ENCODE data around the gene HAGHL.
"Not testable (repeated sequence)": the region's sequence is repeated elsewhere in the genome, so short reads cannot be mapped to it uniquely, and the experiment has no call there.

HAGHL gene

GRCh38 chr16:742894-743293, 16.0 kb downstream of the HAGHL start:
- DNase-seq; in situ Hi-C loops (cut with HindIII; ENCODE audit: low pct_ligation_motif_present, low pct_unique_long_range_greater_than_20kb, low sequenced_read_pairs): not testable (repeated sequence)

DNA sequence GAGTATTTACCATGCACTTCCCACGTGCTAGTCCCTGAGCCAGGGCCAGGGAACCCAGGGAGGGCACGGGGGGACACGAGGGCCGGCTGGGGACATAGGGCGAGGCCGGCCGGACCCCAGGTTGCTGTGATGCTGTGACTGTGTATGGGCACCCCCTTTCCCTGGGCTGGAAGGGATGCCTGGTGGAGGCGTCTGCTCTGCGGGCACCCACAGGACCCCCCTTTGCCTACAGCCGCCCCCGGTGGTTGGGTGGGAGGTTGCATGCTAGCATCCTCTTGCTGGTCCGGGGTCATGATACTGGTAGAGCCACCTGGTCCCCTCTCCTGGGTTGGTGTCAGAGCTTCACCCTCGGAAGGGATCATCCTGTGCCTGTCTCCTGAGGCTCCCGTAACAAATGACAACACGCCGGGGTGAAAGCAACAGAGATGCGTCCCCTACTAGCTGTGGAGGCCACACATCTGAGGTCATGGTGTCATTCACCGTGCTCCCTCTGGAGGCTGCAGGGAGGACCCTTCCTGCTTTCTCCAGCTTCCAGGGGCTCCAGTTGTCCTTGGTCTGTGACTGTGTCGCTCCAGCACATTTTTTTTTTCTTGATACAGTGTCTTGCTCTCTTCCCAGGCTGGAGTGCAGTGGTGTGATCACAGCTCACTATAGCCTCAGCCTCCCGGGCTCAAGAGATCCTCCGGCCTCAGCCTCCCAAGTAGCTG, 17.0 kb downstream of the HAGHL start:
- in situ Hi-C loops (cut with HindIII; ENCODE audit: low pct_ligation_motif_present, low pct_unique_long_range_greater_than_20kb, low sequenced_read_pairs): no loop called here
- DNase-seq: no peak

- in situ Hi-C loops (cut with HindIII; ENCODE audit: low pct_ligation_motif_present, low pct_unique_long_range_greater_than_20kb, low sequenced_read_pairs): no loop called here
Measured at GRCh38 chr16:745739-746138, 18.8 kb downstream of the HAGHL start.

DNA sequence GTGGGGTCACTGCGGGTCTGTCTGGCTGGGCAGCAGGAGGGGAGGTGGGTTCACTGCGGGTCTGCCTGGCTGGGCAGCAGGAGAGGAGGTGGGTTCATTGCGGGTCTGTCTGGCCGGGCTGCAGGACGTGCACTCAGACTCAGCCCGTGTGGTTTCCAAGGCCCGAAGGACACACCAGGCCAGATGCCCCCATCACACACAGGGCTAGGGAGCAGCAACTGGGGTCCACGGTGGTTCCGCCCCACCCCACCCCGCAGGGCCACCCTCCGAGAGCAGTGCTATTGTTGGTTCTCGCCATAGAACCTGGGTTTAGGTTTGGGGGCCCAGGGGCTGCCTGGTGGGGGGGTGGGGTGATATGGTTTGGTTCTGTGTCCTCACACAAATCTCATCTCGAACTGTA, 19.7 kb downstream of the HAGHL start:
- in situ Hi-C loops (cut with HindIII; ENCODE audit: low pct_ligation_motif_present, low pct_unique_long_range_greater_than_20kb, low sequenced_read_pairs): no loop called here
- no peak for DNase-seq

More at GRCh38 chr16:745739-746138, 18.8 kb downstream of the HAGHL start:
- peak; percentile 66 for DNase-seq

DNA sequence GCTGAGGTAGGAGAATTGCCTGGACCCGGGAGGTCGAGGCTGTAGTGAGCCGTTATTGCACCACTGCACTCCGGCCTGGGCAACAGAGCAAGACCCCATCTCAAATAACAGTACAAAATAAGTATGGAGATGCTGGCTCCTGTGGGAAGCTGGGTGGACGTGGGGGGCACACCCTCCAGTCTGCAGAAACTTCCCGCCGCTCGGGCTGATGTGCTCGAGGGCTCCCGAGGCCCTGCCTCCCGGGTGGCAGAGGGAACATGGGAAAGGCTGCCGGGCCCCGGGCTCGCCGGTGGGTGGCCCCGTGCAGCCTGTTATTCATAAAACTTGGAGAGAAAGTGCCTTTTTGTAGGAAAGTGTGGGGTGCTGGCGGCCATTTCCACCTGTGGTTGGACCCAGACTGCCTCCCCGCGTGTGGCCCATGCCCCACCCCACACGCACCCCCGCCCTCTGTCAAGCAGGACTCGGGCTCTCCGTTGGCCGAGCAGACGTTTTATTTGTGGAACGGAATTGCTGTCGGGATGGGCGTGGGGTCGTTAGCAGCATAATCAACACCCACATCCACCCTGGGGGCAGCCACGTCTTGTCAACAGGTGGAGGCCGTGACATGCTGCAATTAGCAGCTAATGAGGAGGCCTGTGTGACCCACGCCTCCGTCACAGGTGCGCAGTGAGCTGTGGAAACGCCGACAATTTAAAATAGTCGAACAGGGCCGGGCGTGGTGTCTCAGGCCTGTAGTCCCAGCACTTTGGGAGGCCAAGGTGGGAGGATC, 21.3 kb downstream of the HAGHL start:
- in situ Hi-C loops (cut with HindIII; ENCODE audit: low pct_ligation_motif_present, low pct_unique_long_range_greater_than_20kb, low sequenced_read_pairs): no loop called here

DNA sequence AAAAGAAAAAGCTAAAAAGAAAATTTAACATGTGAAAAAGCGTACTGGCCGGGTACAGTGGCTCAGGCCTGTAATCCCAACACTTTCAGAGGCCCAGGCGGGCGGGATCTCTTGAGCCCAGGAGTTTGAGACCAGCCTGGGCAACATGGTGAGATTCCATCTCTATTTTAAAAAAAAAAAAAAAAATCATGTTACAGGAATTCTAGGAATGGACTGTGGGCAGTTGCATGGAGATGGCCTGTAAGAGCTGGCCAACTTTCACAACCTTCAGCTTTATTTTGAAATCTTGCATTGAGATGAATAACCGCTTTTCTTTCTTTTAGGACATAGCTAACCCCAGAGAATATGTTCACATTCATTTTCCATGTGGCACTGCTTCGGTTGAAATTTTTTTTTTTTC, 22.1 kb downstream of the HAGHL start:
- peak; percentile 36 for DNase-seq
- in situ Hi-C loops (cut with HindIII; ENCODE audit: low pct_ligation_motif_present, low pct_unique_long_range_greater_than_20kb, low sequenced_read_pairs): no loop called here

More for the DNA sequence above, 21.3 kb downstream of the HAGHL start:
- DNase-seq: no peak

DNA sequence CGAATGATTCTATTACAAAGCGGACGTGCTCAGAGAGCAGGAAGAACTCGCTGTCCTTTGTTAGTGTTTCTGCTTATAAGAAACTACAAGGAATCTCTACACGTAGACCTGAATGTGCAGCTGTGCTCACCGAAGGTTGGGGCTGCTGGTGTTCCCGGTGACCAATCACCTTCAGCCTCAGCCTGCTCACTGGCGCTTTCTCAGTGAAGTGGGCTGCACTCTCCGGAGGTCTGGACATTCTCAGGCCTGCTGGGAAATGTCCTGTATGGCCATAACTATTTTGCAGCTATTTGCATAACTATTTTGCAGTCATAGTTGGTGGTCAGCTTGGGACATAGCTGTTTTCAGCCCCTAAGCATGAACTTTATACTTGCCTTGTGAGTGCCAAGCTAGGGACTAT, 23.6 kb downstream of the HAGHL start:
- in situ Hi-C loops (cut with HindIII; ENCODE audit: low pct_ligation_motif_present, low pct_unique_long_range_greater_than_20kb, low sequenced_read_pairs): no loop called here
- DNase-seq: no peak

DNA sequence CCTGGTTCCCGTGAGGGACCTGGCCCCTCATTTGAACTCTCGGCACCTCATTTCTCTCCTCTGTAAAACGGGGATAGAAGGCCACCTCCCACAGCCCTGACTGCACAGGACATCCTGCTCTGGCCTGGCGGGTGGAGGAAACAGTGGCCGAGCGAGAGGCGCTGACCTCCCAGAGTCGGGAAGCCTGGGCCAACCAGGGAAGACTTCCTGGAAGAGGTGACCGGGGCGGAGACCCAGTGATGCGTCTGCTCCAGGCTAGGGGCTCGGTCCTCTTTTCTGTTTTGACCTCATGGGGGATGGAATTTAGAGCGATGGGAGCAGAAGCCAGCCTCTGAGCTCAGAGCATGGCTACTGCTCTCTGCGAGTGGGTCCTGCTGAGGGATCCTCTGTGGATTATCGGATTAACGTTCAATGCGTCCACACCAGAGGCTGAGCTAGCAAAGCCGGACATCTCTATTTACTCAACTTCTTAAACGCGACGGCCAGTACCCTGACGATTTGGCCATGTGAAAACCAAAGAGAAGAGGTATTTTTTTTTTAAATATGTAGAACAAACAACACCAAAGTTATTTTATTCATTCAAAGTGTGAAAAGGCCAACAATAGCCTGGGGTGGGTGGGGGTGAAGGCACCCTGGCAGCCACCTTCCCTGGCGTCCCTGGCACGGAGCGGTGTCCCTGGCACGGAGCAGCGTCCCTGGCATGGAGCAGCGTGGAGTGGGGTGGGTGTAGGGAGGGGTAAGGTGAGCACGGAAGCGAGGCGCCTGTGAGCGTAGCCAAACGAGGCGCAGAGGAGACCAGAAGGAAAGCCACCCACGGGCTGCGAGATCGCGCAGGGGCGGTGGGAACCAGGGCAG, 24.5 kb downstream of the HAGHL start:
- DNase-seq: no peak
- in situ Hi-C loops (cut with HindIII; ENCODE audit: low pct_ligation_motif_present, low pct_unique_long_range_greater_than_20kb, low sequenced_read_pairs): no loop called here

- DNase-seq: no peak
- in situ Hi-C loops (cut with HindIII; ENCODE audit: low pct_ligation_motif_present, low pct_unique_long_range_greater_than_20kb, low sequenced_read_pairs): no loop called here
Measured at GRCh38 chr16:752007-752312, 25.1 kb downstream of the HAGHL start.

- in situ Hi-C loops (cut with HindIII; ENCODE audit: low pct_ligation_motif_present, low pct_unique_long_range_greater_than_20kb, low sequenced_read_pairs); DNase-seq: not testable (repeated sequence)
Measured at GRCh38 chr16:754121-754607, 27.3 kb downstream of the HAGHL start.

- in situ Hi-C loops (cut with HindIII; ENCODE audit: low pct_ligation_motif_present, low pct_unique_long_range_greater_than_20kb, low sequenced_read_pairs): no loop called here
- DNase-seq: no peak
Measured at GRCh38 chr16:754656-755055, 27.8 kb downstream of the HAGHL start.

DNA sequence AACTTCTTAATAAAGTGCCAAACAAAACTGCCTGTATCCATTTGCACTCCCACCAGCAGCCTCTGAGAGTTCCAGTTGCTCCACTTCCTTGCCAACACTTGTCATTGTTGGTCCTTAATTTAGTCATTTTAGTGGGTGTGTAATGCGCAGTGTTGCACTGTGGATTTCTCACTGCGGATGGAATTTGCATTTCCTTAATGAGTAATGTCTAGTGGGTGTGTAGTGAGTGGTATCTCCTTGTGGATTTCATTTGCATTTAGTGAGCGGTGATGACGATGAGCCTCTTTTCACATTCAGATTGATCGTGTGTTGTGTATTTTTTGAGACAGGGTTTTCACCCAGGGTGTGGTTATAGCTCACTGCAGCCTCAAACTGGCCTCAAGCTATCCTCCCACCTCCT, 29.5 kb downstream of the HAGHL start:
- in situ Hi-C loops (cut with HindIII; ENCODE audit: low pct_ligation_motif_present, low pct_unique_long_range_greater_than_20kb, low sequenced_read_pairs): no loop called here
- DNase-seq: no peak

GRCh38 chr16:759110-759910, 32.4 kb downstream of the HAGHL start:
- in situ Hi-C loops (cut with HindIII; ENCODE audit: low pct_ligation_motif_present, low pct_unique_long_range_greater_than_20kb, low sequenced_read_pairs): no loop called here
- no peak for DNase-seq

DNA sequence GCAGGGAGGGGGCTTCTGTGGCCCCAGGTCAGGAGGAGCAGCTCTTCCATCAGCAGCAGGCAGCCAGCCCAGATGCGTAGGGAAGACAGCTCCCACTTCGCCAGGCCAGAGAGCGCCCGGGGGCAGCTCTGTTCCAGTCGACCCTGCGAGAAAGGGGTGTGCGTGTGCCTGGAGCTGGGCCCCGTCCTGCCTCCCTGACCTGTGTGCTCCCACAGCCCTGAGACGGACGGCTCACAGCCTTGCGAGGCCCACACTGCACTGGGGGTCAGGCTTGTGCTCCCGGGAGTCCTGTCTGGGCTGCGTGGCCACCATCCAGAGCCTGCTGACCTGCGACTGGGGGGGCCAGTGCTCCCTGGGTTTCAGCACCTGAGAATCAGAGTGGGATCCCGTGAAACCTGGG, 33.2 kb downstream of the HAGHL start:
- DNase-seq: no peak
- in situ Hi-C loops (cut with HindIII; ENCODE audit: low pct_ligation_motif_present, low pct_unique_long_range_greater_than_20kb, low sequenced_read_pairs): no loop called here

DNA sequence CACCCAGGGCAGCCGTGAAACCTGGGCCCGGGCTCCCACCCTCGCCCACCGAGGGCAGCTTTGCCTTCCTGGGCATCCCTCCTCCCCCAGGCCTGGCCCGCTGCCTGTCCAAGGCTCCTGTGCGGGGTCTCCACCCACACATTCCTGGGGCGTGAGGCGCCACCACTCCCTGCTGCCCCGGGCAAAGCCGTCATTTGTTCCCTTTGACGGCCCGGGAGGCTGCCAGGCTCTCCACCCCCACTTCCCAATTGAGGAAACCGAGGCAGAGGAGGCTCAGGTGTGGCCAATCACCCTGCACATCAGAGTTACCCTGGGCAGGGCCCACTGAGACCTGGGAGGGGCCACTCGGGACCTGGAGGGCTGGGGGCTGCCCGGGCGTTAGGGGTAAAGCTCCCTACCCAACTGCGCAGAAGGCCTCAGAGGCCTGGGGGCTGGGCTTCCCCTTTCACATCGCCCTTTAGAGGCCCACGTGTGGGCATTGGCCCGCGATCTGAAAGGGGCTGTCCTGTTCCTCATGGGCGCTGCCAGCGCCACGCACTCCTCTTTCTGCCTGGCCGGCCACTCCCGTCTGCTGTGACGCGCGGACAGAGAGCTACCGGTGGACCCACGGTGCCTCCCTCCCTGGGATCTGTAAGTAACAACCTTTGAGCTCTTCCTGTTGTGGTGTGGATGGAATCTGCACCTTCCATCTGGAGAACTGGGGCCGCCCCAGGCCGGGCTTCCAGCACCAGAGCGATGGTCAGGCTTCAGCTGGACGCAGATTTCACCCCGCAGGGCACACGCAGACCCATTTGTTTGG, 33.8 kb downstream of the HAGHL start, which contains the start of gene MSLN:
TSS of gene MSLN (plus strand) at position 190 of the 799 bp plus-strand sequence. CDS start 1,947 bp downstream, outside the sequence.
- in situ Hi-C loops (cut with HindIII; ENCODE audit: low pct_ligation_motif_present, low pct_unique_long_range_greater_than_20kb, low sequenced_read_pairs): no loop called here
- no peak for DNase-seq

GRCh38 chr16:761625-762513, 35.0 kb downstream of the HAGHL start:
- DNase-seq: no peak
- in situ Hi-C loops (cut with HindIII; ENCODE audit: low pct_ligation_motif_present, low pct_unique_long_range_greater_than_20kb, low sequenced_read_pairs): no loop called here

All from ACHN (cell line).